ENCODE data around the gene RFX8.
"Not testable (repeated sequence)": the region's sequence is repeated elsewhere in the genome, so short reads cannot be mapped to it uniquely, and the experiment has no call there.

Gene RFX8

GRCh38 chr2:101486258-101486701, 11.4 kb upstream of the RFX8 start:
- DNase-seq (ENCODE audit: low read depth), result no peak

DNA sequence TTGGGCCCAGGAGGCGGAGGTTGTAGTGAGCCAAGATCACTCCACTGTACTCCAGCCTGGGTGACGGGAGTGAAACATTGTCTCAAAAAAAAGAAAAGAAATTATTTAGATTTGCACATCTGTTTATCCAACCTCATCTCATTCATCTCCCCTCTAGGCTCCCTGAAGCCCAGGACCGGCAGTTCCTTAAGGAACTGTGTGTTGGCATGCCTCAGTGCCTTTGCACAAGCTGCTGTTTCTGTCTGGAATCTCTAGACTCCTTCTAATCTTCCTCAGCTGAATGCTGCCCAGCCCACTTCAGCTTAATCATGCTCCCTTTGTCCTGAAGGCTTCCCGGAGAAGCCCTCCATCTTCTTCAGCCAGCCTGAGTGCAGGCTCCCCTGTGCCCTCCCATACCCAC, 10.9 kb upstream of the RFX8 start:
- no peak for DNase-seq (ENCODE audit: low read depth)

- DNase-seq (ENCODE audit: low read depth), result no peak
Observed at GRCh38 chr2:101480764-101481163, 5.9 kb upstream of the RFX8 start.

GRCh38 chr2:101479810-101480209, 4.9 kb upstream of the RFX8 start:
- no peak for DNase-seq (ENCODE audit: low read depth)

DNA sequence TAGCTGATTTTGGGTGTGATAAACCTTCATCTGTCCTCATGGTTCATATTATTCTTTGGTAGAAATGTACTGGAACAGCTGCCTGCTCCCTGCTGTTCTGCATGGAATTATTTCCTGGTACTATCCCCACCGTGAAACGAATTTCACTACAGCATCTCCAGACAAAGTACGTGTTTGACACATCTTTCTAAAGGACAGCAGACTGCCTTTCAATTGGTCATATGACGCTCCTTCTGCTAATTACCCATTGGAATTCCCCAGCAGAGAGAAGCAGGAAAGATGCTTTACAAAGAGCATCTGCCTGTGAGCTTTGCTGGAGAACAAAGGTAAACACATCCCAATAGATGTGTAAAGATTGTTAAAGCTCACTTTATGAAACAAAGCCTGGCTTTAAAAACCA, 4.4 kb upstream of the RFX8 start:
- DNase-seq (ENCODE audit: low read depth), result no peak

GRCh38 chr2:101478181-101479001, 3.5 kb upstream of the RFX8 start:
- DNase-seq (ENCODE audit: low read depth), result peak; percentile 44

DNA sequence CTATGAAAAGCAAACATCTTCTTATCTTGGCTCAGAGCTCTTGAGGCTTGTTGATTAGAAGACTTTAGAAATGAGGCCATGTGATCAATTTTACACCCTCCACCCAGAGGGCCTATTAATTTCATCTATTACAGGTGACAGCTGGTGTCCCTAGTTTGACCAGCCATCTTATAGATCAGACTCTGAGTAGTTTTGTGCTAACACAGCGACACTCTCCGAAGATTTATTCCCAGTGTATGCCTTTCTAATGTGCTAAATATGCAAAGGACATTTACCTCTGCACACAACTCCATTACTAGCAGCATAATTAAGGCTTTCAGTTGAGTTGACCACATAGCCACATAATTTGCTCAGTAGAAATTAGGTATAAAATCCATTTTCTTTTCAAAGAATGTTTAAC, 2.6 kb upstream of the RFX8 start:
- no peak for DNase-seq (ENCODE audit: low read depth)

DNA sequence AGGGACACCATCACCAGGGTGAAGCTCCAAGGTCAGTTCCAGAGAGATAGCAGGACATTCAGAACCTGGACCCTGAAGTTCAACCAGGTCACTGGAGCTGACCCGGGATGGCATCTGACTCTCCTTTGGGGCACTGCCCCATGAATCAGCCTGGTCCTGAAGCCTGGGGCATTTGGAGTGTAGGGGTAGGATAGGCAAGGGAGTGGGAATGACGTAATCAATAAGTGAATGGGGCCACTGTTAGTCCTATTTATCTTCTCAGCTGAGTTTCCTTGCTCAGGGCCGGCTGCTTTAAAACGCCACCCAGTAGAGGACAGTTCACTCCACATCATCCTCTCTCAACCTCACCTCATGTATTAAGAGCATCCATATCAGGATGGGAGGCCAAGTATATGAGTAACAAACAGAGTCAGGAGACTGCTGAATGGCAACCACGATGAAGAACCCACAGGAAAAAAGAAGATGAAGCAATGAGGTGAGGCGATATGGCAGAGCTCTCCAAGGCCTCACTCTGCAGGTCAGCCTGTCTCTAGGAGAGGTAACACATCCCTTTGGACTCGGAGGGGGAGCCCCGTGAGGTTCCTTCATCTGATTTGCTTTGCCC, 1.8 kb upstream of the RFX8 start:
- DNase-seq (ENCODE audit: low read depth), result peak; percentile 30

DNA sequence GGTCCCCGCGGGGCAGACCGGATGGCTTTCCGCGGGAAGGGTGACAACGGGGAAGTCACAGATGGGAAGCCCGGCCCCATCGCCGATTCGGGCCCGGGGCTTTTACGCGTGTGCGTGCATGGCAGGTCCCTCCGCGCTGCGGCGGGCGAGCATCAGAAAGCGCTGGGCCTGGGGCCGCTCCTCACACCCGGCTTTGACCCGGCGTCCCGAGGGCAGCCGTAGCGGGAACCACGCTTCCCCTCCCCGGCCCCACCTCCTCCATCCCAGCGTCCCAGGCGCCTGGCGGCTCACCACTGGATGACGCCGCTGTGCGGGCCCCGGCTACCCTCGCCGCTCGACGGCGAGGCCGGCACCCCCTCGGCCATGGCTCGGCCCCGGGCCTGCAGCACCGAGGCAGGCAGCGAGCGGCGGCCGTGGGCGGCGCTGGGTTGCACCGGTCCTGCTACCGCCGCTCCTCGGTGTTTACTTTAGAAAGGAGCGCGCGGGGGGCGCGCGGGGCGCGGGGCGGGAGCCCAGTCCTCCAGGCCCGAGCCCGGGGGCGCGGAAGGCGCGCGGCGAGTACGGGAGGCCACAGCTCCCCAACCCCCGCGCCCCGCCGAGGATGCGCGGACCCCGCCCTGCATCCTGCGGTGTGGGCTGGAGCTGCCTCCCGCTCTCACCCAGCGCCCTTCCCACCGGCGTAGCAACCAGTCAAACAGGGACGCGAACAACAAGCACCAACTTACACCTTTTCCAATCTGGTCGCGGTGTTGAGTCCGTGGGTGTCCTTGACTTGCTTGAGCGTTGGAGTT, 806 bp downstream of the RFX8 start:
- peak; percentile 55 for DNase-seq (ENCODE audit: low read depth)

DNA sequence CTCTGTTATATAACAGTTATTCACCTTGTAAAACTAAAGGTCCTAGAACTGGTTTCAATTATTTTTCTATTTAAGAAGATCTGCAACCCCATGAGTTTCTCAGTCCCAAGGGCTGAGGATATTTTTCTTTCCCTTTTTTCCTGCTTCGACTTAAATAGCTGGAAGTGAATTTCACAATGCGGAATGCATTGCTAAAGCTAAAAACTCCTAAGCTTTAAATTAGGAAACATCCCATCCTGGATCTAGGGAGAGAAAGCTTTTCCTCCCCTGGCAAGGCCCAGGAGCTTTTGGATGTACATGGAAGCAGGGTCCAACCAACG, 1.4 kb downstream of the RFX8 start:
- peak; percentile 46 for DNase-seq (ENCODE audit: low read depth)

DNA sequence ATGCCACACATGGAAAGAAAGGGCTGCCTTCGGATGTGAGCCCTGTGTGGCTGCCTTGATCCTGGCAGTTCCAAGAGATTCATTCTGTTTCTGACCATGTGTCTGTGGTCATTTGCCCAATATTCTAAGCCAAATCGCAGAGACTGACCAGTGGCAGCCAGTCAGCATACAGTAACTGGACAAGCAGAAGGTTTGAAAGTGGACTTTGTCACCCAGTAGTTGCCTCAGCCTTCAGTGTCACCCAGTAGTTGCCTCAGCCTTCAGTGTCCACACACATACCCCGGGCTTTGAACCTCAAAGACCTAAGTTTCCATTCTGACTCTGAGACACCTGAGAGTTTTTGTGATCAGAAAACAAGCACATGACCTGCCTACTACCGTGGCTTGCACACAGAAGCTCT, 5.0 kb downstream of the RFX8 start:
- DNase-seq (ENCODE audit: low read depth), result no peak

DNA sequence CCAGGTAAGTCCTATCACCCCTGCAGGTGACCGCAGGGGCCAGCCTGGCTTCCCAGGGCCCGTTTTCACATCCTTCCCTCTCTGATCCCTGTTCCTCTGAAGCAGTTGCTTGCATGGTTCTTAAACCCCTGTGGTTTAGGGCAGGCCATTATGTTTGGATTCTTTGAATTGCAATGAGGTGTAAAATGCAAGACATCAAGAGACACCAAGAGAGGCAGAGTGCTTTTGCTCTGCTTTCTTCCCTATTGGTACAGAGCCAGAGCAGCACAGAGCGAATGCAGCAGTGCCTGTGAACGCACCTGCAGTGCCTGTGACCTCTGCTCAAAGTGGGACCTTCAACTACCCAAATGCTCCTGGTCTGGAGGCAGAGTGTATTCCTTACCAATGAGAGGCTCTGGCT, 7.6 kb downstream of the RFX8 start:
- DNase-seq (ENCODE audit: low read depth), result peak; percentile 9

DNA sequence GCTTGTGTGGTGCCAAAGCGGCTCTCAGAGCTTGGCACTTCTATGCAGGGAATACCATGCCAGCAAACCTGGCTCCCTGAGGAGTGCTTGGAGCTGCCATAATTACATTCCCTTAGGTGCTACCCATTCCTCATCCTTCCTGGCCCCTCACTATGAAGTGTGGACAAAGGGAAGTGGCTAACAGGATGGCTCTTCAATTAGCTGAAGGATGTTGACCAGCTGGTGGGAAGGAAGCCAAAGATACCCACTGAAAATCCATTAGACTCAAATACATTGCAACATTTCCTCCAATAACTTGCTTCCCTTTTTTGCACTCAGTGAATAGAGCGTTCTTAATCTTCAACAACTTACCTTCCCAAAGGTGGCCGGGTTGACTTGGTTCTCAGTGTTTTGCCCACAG, 8.5 kb downstream of the RFX8 start:
- DNase-seq (ENCODE audit: low read depth), result no peak

GRCh38 chr2:101464841-101465240, 10.1 kb downstream of the RFX8 start:
- DNase-seq (ENCODE audit: low read depth), result peak; percentile 35

- peak; percentile 53 for DNase-seq (ENCODE audit: low read depth)
Observed at GRCh38 chr2:101463911-101464641, 10.8 kb downstream of the RFX8 start.

DNA sequence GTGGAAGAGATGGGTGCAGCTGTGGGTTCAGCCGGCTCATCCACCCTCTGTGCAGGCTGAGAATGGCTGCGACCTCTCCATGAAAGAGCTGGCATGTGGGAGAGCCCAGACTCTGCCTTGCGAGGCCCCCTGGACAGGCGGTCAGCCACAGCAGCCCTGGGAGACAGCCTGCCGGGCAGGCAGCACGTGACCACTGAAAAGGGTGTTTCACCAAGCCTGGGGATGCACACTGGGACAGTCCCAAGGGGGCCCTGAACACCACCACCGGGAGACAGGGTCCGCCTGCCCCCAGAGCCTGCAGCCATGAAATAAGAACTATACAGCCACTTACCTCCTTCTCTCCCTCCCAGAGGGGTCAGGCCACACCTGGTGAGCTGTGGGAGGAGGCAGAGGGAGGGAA, 11.5 kb downstream of the RFX8 start:
- no peak for DNase-seq (ENCODE audit: low read depth)

DNA sequence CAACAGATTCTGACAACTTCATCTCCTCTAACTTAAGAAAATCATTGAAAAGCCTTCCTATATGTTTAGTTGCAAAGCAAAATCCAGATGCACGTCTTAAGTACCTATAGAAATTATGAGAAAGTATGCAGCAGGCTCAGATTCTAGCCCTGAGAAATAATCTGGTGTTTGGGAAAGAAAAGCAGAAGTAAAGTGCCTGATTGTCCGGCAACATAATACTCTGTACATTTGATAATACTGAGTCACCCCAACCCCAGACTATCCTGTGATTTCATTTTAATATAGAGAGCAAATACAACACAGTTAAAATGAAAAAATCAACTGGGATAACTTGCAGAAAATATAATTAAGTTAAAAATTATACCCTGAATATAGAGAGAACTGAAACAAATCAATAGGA, 13.5 kb downstream of the RFX8 start:
- no peak for DNase-seq (ENCODE audit: low read depth)

GRCh38 chr2:101454408-101454807, 20.5 kb downstream of the RFX8 start:
- DNase-seq (ENCODE audit: low read depth), result not testable (repeated sequence)

- DNase-seq (ENCODE audit: low read depth), result no peak
Observed at GRCh38 chr2:101450965-101451364, 23.9 kb downstream of the RFX8 start.

DNA sequence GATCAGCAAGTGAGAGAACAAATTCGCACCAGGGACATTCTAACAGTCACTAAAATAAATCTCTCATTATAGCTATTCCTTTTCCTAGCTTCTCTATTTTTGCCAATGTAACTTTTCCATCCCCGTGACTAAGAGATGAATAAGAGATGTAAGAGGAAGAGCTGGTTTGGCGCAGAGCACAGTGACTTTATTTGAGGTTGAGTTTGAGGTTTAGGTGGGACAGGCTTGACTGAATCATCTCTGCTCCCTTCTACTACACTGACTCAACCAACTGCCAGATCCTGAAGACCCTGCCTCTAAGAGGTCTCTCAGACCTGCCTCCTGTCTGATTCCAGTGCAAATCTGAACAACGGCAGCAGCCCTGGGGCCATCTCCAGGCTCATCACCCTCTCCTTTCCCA, 28.0 kb downstream of the RFX8 start:
- DNase-seq (ENCODE audit: low read depth), result peak; percentile 82

DNA sequence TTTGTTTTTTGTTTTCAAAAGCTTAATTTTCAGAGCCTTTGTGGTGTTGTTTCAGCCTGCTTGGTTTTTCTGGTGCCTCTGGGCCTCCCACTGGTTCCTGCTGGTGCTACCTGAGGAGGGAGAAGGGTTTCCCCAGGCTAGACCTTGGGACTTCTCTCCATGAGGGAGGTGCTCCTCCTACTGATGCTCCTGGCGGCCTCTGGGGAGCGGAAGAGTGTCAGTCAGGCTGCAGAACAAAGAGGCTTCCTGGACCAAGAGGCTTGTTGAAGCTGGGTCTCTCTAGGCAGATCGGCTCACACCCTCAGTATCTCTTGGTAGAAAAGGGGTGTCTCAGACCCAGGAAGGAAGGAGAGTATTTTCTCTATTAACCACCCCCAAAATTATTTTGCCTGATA, 32.2 kb downstream of the RFX8 start:
- peak; percentile 26 for DNase-seq (ENCODE audit: low read depth)

GRCh38 chr2:101442042-101442666, 32.8 kb downstream of the RFX8 start:
- peak; percentile 74 for DNase-seq (ENCODE audit: low read depth)

Measured in iris pigment epithelial cell (primary cell).